ENCODE data around the gene YY1.
"Not testable (repeated sequence)": the region's sequence is repeated elsewhere in the genome, so short reads cannot be mapped to it uniquely, and the experiment has no call there.

The YY1 gene

DNA sequence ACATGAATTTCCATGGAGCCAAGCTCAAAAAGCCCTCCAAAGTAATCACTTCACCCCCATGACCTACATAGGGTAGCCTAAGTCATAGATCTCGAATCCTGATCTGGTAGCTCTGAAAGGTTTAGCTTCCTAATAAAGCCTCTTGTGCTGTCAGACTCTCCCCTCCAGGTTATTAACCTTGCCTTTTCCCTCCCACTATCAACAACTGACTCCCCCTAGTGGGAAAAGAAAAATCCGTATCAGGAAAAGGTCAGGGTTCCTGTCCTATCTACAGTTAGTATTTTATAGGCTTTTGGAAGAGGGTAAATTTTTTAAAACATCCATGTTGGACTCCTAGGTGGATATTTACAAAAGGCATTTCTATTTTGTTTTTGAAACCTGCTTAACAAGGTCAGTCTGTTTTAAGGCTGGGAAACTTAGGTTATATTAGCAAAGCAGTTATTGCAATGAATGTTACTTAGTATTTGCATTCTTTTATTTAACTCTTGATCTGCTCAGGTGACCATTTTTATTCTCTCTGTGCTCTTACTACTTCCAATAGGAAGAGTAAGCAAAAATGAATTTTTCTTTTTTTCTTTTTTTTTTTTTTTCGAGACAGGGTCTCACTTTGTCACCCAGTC is 8.0 kb downstream of the YY1 start:
- peak in 1 of 2 donors; percentile 44 for ATAC-seq

DNA sequence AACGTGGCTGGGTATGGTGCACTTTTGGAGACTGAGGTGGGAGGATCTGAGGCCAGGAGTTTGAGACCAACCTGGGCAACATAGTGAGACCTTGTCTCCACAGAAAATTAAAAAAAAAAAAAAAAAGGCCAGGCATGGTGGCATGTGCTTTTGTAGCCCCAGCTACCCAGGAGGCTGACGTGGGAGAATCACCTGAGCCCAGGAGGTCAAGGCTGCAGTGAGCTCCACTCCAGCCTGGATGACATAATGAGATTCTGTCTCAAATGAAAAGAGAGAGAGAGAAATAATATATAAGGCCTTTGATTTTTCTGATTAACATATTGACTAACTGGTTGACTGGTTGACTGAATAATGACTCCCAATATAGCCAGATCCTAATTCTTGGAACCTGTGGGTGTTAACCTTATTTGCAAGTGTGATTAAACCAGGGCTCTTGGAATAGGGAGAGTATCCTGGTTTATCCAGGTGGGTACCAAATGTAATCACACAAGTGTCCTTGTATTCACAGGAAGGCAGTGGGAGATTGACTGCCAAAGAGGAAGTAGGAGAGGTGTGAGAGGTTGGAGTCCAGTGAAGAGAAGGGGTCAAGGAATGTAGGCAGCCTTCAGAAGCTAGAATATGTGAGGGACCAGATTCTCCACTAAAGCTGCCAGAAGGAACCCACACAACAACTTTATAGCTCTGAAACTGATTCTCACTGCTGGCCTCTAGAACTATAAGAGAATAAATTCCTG is 12.0 kb downstream of the YY1 start:
- no peak for ATAC-seq

DNA sequence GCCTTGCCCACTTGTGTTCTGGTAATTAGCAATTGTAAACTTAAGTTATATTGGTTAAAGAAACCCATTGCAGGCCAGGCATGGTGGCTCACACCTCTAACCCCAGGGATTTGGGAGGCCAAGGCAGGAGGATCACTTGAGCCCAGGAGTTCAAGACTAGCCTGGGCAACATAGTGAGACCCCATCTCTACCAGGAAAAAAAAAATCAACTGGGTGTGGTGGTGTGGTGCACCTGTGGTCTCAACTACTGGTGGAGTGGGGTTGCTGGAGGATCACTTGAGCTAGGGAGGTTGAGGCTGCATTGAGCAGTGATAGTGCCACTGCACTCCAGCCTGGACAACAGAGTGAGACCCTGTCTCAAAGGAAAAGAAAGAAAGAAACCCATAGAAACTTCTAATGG is 13.7 kb downstream of the YY1 start:
- ATAC-seq: no peak

DNA sequence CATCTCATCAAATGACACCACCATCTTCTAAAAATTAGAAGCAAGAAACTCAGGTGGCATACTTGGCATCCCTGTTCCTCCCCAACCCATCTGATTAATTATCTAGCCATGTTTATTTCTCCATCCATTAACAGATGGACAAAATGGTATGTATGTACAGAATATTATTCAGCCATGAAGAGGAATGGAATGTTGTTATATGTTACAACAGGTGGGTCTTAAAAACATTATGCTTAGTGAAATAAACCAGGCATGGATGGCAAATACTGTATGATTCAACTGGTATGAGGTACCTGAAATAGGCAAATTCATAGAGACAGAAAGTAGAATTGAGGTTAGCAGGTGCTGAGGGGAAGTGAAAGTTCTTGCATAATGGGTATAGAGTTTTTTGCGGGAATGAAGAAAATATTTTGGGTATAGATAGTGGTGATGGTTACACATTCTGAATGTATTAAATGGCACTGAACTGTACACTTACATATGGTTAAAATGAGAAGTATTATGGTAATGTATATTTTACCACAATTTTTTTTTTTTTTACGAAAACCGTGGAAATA is 17.5 kb downstream of the YY1 start:
- peak; percentile 40 to 58 for ATAC-seq

DNA sequence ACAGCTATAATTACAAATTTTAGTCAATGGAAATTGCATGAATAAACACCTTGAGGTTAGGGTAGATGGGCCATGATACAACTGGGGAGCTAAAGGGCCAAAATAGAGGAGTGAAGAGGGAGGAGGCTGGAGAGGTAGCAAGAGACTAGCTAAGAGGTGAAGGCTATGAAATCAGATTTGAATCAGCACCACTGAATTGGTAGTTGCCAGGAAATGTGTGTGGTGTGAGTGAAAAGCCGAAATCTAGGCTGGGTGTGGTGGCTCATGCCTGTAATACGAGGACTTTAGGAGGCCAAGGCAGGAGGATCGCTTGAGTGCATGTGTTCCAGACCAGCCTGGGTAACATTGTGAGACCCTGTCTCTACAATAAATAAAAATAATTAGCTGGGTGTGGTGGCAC is 22.7 kb downstream of the YY1 start:
- ATAC-seq: peak in 1 of 2 donors; percentile 40

DNA sequence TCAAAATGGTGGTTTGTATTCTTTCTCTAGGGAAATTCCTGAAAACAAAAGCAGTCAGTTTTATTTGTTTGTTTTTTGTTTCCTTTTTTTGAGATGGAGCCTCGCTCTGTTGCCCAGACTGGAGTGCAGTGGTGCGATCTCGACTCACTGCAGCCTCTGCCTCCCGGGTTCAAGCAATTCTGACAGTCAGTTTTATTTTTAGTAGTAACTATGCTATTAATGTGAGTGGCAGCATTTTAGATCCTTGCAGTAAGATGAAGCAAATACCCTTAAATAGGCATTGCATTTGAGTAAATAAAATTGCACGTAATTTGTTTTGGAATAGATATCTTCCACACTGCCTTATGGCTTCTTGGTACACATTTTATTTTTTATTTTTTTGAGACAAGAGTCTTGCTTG is 23.6 kb downstream of the YY1 start:
- ATAC-seq: no peak

DNA sequence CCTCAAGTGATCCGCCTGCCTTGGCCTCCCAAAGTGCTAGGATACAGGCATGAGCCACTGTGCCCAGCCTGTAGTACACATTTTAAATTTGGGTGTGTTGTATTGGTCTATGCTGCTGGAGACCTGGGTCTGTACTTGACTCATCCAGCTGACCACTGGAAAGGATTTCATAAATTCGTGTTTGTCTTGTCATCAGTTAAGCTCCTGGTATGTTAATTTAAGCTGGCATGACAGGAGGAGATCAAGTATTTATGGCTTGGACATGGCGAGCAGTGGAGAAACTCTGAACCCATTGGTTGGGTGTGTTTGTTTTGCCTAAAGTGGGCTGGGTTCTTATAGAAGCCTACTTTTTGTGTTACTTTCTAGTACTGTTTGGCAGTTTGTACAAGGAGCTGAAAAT is 24.2 kb downstream of the YY1 start:
- no peak for ATAC-seq

DNA sequence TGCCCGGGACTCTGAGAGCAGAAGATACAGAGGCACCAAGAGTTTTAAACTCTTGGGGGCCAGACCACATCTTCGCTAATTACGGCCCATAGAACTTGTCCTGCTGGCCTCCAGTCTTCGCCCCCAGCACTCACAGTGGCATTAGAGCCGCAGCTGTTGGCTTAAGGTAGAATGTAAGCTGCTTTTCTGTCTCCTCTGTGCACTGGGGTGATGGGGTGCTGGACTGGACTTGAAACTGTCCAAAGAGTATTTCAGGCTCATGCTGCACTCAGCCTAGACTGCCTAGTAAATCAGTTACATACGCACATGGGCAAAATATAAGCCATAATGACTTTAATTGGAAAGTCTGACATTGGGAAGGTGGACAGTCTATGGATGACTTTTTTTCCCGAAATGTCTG is 29.0 kb downstream of the YY1 start:
- ATAC-seq: no peak

DNA sequence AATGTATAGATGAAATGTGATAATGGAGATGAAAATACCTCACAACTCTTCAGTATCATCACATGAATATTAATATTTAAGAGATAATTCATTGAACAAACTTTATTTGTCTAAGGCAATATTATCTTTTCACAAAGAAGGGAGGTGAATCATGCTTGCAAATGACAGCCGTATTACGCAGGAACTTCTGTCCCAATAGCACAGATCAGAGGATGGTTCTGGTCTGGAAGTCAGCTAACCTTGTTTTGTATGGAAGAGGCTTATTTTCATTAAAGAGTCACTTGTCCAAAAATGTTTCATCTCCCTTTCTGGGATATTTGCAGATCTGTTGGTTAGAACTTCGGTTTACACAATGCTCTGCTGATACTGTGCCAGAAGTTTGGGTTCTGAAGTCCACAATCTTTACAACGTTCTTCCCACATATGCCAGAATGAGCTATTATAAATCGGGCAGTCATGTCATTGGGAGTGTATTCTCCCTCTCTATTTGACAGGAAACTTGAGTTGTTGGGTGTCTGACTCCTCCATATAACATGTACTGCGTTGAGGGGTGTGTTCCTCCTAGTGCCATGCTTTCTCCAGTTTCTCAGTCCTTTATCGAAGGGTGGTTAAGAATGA is 29.8 kb downstream of the YY1 start:
- ATAC-seq: no peak

DNA sequence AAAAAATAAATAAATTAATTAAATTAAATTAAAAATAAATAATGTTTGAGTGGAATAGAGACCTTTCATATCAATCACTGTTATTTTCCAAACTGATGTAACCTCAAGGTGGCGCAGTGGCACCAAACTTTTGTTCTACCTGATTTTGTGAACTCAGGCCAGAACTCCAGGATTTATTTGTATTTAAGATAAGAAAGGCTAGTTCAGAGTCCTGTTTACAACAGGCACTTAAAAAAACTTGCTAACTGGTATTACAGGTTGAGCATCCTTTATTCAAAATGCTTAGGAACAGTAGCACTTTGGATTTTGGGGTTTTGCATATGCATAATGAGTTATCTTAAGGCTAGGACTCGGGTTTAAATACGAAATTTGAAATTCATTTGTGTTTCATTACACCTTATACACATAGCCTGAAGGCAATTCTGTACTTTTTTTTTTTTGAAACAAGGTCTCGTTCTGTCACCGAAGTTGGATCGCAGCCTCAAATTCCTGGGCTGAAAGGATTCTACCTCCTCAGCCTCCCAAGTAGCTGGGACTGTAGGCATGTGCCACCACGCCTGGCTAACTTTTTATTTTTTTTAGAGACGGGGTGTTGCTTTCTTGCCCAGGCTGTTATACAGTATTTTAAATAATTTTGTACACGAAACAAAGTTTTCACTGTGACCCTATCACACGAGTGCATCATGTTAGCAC is 32.4 kb downstream of the YY1 start:
- ATAC-seq: no peak

DNA sequence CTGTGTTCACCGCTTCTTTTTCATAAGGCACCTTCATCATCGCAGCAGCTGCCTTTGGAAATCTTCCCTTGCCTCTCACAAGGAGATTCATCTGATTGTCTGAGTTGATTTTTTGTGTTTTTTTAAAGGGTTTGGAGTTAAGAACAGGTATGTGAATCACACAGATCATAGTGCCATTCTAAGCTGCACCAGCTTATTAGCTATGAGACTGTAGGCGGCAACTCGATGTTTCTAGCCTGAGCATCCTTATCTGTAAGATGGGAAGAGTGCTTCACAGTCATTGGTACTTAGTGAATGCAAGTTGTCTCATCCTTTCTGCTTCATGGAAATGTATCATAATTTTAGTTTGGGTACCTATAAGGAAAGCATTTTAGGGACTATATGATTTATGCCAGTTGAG is 35.3 kb downstream of the YY1 start:
- ATAC-seq: no peak

DNA sequence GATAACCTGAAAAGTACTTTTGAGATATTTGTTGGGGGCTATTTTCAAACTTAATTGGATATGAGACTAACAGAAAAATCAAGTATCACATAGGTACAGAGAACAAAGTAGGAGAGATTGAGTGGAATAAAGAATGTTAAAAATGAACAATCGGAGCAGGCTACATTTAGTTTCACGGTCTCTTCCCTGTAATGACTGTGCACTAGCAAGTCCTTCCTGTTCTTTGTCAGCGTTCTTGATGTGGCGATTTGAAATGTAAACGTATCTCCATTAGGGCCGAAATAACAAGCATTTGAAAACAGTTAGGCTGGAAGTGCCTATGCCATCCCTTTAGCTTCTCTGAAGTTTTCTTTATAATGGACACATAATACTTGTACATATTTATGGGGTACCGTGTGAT is 36.3 kb downstream of the YY1 start:
- peak; percentile 46 to 60 for ATAC-seq

DNA sequence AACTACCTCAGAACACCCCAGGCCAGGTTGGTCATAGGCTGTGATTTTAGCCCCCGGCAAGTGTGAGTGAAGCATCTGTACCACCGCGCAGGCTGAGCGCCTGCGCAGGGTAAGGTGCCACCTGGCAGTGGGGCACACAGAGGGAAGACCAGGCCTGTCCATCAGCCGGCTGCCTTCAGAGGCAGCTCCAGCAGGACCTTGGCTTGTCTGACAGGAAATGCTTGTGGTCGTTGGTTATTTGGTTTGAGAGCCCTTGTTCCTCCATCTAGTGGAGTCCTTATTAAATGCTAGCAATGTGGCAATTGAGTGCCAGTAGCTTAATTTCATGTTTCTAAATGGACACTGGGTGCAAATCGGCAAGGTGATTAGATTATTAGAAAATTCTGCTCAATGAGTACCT is 39.8 kb downstream of the YY1 start:
- no peak for ATAC-seq

DNA sequence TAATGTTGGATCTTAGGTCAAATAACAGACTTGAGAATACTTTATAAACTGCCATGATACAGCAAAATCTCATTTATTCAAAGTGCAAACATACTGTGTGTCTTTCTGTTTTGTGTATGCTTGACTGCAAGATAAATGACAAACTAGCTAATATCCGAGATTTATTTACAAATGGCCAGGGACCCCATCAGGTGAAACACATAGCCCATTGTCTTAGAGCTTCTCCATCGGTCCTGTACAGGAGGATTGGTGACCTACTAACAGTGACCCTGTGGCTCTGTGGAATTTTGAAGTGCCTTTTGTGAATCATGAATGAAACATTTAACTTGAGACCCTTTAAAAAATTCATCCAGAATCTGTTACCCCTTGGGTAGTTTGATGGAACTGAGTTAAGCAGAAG is 40.2 kb downstream of the YY1 start:
- no peak for ATAC-seq

DNA sequence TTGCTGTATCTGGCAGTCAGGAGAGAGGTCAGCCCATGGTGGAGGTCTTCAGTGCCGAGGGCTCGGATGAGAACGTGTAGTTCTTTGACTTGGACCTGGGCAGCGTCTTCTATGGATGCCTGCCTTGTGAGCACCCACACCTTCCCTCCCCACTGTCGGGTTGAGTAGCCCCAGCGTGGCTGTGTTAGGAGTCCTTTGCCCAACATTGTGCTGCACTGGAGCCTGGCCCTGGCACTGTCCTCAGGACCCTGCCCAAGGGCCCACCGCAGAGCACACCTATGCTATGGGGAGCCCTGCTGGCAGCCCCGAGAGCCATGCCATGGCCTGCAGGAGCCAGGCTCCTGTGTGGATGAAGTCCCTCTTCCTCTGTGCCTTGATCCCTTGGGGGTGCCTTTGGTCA is 40.6 kb downstream of the YY1 start:
- ATAC-seq: no peak

DNA sequence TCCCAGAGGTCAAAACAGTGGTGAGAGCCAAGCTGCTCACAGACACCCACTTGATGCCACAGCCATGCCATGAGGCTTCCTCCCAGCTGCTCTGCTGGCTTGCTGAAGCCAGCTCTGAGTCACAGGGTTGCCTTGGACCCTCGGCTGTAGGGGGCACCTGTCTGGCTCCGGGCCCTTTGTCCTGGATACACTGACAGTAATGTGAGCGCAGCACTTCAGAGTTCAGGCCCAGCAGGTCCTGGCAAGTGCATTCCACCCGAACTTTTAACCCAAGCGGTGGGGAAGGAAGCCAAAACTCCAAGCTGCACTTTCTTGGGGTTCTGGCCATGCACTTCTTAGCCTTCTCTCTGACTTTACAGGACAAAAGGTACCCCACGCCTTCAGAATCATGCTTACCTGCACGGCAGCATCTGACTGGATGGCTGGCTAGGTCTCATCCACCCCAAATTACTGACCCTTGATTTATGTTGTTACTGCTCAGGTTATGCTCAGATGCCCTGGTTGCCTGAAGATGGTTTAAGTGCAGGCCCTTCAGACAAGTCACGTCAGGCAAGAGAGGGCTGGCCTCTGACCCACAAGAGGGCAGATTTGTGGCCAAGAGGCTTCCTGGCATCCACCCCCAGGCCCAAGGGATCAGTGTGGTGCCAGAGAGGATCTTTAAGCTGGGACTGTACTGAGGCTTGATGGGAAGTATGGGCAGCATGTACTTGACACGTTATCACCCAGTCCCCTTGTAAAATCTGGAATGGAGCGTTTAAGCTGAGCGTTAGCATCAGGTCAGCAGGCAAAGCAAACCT is 42.5 kb downstream of the YY1 start:
- no peak for ATAC-seq

DNA sequence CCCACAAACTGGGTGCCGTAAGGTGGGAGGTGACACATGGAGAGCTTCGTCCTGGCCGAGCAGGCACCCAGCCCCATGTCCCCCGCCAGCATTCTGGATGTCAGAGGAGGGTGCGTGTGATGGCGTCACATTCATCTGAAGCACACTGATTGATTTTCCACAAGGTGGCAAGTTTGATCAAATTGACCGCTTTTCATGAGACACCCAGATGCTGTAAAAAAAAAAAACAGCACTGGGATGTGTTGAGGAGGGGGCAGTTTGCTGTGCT is 43.1 kb downstream of the YY1 start:
- no peak for ATAC-seq

DNA sequence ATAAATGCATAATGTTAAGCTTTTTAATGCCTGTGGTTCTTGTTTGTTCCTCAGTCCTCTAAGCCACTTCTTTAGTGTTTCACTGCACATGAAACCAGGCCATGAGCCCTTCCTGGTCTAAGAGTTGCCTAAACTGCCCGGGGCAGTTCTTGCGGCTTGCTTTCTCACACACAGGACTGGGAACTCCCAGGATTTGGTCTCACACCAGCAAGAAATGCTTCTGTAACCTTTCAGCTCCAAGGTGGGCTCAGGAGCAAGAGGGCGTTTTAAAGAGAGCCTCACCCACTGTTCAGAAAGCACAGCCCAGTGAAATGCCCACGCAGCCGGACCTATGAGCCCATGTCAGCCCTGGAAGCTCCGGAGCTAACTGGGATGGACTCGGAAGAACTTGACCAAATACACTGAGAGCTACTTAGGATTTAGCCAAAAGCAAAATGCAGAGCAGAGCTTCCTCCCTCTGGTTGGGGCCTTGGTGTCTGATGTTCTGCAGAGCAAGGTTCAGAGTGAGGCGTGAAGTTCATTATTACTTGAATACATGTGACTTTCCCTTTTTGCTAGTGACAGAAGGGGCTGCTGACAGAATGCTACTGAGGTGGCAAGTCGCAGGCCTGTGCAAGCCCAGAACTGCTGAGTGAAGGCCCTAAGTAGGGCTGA is 43.9 kb downstream of the YY1 start:
- no peak for ATAC-seq

DNA sequence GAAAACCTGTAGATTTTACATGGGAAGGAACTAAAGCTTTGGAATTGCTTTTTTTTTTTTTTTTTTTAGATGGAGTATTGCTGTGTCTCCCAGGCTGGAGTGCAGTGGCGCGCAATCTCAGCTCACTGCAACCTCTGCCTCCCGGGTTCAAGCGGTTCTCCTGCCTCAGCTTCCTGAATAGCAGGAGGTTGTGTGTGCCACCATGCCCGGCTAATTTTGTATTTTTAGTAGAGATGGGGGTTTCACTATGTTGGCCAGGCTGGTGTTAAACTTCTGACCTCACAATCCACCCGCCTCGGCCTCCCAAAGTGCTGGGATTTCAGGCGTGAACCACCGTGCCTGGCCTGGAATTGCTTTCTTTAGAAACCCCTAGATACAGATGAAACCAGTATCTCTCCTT is 44.5 kb downstream of the YY1 start:
- ATAC-seq: not testable (repeated sequence)

DNA sequence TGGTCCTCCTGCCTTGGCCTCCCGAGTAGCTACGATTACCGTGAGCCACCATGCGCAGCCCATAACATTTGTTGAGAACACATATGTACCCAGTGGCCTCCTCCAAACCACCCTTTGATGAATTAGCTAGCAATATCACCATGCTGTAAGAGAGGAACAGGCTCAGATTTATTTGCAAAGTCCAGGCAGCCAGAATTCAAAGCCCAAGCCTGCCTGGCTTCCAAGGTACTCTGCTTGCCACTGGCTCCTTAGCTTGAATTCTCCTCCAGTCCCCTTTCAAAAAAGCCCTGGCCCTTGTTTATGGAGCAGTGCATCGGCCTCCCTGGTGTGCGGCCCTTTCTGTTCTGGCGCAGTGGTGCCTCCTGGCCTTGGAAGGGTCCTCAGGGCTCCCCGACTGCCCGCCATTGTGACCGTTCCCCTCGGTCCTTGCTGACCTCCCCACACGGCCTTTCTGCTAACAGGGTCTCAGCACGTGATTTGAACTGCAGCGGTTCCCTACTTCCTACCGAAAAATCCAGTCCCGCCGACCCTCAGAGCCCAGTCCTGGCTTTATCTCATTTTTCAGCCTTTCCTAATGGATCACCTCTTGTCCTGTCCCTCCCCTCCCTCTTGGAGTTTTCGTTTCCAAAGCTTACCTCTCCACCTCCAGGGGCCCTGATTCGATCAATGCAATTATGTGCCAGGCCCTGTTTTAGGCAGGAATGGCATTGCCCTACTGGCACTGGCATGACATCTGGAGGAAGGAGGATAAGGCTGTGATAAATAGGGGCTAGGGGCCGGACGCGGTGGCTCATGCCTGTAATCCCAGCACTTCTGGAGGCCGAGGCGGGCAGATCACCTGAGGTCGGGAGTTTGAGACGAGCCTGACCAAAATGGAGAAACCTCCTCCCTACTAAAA is 45.3 kb downstream of the YY1 start:
- no peak for ATAC-seq
